Stimulated activated CD4-positive, alpha-beta T cell treated with anti-CD3 and anti-CD28 coated beads, Interleukin-15, amount 100 ng/mL, for 48 hours (primary cell): ENCODE data around the gene NSG1.

Experiments used
- DNase-seq, 2 donors: peaks; one replicate each; pipeline ENCODE4 v3.0.0-alpha.2; 2020; ENCODE audit warnings: low read depth in 2 of 2

Gene NSG1

DNA sequence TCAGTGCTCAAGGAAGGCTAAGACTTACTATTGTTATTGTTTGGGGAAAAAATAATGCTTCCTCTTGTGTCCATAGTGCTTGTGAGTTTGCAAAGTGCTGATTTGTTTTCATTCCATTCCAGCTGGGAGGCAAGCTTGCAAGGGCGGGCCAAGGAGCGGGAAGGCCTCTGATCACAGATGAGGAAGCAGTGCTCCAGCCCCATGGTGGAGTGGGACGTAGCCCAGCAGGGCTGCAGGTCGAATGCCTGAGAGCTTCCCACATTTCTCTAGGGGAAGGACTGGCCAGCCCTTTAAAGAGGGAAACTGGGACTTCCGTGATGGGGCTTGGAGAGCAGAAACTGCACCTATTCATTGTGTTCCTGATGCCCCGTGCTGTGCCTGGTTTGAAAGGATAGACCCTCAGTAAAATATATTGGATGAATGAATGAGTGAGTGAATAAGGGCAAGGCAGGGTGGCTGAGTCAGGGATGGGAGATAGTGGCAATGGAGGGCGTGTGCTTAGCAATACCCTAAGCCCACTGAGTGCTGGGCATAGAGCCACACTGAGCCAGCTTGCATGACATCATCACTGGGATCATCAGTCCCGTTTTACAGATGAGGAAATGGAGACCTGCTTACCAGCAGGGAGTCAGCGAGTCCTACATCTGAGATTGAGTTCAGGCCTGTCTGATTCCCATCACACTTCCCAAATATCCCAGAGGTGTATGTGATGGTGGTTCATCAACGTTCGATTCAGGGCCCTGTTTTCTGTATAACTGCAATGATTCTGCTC, 17.9 kb upstream of the NSG1 start:
- no peak for DNase-seq

DNA sequence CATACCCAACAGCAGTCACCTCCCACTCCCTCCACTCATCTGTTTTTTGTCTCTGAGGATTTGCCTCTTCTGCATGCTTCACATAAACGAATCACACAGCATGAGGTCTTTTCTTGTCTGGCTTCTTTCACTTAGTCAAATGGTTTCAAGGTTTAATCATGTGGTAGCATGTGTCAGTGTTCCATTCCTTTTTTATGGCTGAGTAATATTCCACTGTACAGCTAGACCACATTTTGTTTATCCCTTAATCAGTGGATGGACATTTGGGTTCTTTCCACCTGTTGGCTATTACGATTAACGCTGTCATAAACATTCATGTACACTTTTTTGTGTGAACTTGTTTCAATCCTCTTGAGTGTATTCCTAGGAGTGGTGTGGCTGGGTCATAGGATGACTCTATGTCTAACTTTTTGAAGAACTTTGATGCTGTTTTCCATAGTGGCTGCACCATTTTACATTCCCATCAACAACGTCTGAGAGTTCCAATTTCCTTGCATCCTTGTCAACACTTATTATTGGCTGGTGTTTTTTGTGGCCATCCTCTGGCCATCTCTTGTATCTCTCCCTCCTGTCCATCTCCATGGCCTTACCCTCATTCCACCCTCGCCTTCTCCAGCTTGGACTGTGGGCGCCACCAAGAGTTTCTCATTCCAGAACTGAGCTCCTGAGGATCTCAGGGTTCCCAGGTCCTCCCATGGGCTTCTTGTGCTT, 12.4 kb upstream of the NSG1 start:
- no peak for DNase-seq

DNA sequence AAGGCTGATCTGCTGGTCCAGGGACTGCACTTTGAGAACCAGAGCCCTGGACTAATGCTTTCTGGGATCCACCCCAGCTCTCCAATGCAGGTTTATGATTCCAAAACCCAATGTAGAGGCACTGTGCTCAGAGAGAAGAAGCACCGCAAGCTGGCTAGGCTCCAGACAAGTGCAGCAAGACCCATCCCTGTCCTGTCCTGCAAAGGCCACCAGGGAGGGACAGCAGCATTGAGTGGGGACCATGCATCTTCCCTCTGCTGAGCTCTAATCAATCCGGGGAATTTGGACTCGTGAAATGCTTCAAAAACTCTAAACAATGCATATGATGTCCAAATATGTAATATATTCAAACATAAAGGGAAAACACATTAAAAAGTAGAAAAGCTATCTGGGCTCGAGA, 10.8 kb upstream of the NSG1 start:
- no peak for DNase-seq

DNA sequence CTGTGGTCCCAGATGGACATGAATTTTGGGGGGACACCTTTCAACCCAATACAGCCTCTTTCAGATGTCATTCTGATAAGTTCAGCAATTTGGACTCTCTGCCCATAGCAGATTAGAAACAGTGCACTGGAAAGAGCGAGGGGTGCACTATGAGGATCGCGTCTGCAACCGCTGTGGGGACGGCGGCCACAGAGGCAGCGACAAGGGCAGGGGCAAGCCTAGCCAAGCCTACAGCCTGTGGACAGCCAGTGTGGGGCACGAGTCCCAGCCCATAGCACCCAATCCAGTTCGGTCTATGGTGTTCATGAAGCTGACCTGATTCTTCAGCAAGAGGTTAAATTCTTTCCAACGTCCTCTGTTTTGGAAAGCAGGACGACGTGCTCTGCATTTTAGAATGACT, 9.7 kb upstream of the NSG1 start:
- no peak for DNase-seq

DNA sequence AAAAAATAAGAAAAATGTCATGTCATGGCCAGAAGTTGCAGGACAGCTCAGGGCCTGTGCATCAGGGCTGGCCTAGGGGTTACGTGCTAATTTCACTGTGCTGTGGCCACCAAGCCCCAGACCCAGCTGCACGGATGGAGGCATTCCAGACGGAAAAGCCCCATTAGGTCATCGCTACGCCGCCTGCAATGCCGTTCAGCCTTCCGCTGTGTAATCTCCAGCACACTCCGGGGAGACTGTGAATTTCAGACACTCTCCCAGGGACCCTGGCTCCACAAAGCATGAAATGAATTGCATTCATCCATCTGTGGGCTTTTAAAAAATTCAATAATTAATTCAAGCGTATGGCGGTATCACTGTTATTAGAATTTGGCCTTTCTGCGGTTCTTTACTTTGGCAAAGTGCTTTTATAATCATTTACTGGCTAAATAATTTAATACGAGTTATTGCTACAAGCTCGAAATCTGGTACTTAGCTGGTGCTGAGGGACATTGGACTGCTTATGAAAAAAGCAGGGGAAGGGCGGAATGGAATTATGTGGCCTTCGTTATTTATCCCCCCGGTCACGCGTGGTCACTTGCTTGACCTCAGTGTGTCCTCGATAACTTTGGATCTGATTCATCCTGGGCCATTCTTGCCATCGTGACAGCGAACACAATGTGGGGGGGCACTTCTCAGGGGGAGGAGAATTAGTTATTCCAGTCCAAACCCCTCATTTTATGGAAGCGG, 9.0 kb upstream of the NSG1 start:
- DNase-seq = no peak

DNA sequence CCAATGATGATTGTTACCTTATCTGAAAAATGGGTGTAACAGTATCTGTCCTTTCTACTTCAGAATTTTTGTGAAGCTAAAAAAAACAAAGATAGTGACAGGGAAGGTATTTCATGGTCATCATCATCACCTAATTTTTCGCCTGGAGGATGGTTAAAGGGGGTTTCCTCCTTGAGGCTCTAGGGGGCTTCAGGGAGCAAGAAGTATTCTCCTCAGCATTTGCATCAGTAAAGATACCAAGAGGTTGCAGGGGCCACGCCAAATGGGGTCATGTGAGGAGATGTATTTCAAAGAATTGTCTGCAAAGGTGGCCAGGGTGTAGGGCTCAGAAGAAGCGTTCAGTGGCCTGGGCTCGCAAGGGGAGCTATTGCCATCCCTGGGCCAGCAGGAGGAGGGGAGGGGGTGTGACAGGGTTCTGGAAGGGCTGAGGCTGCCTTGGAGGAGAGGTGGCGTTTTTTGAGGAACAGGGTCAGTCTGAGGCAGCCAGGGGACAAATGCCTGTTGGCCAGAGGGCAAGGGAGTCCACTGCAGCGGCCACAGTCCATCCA, 7.3 kb upstream of the NSG1 start:
- DNase-seq = no peak

DNA sequence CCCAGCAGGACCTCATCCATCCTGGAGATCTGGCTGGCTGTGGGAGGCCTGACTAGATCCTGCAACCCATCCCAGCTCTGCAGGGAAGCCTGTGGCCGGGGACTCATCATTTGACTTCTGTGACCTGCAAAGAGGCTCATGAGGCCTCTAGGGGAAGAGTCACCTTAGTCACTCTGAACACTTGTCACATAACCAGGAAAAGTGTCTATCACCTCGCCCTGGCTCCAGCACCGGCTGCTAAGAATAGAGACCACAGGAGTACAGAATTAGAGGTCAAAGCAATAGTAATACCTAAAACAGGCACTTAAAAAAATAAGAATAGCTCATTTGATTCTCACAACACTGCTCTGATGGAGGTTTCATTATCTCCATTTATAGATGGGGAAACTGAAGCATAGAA, 3.8 kb upstream of the NSG1 start:
- no peak for DNase-seq

DNA sequence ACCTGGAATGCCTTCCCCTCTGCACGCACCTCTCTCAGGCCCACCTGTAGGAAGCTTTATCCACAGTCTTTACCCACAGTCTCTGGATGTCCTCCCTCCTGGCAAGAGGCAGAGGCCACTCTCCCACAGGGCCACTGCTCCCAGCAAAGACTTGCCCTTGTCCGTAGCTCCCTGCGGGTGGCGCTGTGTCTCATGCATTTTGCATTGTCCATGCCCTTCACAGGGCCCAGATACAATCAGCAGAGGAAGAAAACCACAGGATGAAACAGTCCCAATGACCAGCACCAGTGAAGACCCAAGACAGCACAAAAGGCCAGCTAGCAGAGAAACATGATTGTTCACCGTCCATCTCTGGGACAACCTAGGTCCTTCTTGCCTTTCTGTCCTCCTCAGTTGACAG, 2.1 kb upstream of the NSG1 start:
- DNase-seq = no peak

DNA sequence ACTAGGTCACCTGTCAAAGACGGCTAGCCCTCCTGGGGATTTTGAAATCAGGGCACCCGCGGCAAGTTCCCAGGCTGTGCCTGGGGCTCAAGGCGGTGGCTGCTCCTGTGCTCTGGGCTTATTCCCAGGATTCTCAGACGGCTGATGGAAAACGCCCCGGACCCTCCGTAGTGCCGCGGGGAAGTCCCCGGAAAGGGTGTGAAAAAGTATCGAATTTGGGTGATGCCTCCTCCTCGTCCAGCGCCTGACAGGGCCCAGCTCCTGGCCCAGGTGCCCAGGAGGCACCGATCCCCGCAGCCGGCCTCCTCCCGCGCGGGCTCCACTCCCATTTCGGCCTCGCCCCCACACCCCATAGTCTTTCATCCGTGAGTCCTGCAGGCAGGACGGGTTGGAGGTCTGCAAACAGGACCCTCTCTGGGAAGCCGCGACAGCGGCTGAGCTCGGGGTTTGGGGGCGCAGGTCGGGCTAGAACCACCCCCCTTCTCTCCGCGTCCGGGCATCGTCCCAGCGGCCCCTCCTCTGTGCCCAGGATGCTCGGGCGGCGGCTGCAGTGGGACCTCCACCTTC, 1.1 kb upstream of the NSG1 start:
- no peak for DNase-seq

DNA sequence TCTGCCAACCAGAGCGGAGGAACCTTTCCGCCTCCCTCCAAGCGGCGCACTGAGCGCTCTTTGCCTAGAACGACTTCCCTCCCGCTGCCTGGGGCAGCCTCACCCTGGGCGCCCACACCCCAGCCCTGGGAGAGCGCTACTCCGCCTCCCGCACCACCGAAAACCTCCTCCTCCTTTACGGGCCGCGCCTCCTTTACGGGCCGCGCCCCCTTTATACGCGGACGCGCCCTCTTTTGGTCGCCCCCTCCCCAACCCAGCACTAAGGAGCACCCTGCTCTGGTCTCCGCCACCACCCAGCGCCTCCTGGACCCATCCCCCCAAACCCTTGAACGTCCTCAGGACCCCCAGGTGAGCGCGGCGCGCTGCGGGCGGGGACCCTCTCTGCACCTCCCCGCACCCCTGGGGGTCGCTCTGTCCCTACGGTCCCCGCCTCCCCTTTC, 586 bp upstream of the NSG1 start:
- no peak for DNase-seq

DNA sequence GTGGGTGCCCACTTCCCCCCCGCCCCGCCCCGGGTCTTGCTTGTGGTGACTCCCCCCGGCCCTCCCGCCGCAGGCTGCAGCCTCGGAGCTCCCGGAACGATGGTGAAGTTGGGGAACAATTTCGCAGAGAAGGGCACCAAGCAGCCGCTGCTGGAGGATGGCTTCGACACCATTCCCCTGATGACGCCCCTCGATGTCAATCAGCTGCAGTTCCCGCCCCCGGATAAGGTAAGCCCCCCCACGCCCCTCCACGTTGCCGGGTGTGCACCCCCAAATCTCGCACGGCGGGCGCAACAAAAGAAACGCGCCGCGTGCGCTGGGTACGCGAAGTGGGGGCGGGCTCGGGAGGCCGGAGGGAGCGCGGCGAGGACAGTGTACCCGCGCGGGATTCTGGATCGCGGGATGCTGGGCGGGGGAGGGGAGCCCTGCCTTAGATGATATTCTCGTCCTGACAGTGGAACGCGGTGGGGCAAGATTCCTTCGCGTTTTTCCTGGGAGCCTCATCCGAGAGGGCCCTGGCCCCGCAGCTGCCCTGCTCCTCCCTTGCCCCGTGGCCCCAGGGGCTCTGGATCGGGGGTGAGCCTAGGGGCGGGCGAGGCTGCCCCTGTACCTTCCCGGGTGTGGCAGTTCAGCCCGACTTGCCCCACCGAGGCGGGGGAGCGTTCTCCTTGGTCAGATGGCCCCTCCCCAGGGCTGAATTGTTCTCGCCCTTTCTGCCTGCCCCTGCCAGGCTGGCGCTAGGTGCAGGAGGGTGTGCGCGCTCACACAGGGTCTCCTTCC, 819 bp downstream of the NSG1 start:
- DNase-seq = no peak

DNA sequence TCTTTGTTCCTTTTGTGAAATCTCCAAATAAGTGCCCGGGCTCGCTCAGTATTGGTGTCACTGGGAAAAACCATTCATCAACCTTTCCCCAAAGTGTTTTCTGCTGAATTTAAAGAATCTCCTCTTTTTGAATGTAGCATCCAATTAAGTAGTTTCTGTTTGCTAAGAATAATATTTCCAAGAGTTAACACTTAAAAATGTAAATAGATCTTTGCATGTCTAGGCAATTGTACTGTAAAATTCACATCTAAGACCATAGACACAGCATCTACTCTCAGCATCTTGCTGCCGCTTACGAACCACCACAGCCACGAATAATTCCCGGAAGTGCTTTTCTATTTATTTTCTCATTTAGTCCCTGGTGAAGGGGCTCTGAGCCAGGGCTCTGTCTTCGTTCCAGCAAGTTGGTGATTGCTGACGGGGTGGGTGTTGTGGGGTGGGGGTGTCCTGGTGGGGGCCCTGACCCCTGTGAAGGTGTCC, 1.4 kb downstream of the NSG1 start:
- no peak for DNase-seq

DNA sequence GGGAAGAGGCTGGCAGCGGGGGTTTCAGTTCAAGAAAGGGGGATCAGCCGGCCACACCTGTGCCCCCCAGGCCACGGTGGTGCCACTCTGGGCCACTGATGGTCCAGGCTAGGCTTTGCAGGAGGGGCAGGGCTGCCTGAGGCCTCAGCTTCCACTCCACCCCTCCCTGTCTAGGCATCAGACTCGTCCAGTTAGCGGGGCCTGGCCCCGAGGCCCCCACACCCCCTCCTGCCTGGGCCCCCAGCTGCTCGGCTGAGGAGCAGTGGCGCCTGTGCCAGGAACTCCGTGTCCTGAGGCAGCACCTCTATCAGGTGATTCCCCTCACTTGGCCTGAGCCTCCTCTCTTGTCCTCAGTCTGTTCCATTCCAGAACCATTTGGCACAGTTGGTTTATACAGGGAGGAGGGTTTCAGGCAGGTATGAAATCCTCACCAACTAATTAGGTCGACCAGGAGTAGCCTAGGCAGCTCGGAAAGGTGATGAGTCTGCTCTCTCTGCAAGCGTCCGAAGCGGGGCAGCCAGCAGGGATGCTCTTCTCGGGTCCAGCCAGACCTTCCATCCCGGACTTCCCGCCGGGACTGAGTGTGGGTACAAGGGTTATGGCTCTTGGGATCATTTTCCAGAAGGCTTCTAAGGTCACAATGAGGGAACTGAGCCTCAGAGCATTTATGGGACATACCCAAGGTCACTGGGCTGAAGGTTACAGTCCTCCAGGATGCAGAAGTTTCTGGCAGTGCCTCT, 2.1 kb downstream of the NSG1 start:
- DNase-seq = no peak

DNA sequence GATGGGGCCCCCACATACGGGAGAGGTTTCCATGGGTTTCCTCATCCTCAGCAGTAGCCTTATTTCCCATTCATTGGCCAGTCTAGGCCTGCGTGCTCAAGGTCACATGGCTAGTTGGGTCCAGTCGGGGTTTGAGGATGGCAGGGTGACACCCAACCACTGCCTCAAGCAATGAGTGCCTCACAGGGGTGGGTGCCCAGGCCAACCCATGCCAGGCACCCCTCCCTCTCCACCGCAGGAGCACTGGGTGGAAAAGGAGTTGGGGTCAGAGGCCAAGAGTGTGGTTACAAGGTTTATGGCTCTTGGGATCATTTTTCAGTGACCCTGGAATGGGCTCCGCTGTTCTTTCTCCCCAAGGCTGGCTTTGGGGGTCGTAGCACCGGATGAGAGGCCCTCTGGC, 3.1 kb downstream of the NSG1 start:
- DNase-seq = no peak

DNA sequence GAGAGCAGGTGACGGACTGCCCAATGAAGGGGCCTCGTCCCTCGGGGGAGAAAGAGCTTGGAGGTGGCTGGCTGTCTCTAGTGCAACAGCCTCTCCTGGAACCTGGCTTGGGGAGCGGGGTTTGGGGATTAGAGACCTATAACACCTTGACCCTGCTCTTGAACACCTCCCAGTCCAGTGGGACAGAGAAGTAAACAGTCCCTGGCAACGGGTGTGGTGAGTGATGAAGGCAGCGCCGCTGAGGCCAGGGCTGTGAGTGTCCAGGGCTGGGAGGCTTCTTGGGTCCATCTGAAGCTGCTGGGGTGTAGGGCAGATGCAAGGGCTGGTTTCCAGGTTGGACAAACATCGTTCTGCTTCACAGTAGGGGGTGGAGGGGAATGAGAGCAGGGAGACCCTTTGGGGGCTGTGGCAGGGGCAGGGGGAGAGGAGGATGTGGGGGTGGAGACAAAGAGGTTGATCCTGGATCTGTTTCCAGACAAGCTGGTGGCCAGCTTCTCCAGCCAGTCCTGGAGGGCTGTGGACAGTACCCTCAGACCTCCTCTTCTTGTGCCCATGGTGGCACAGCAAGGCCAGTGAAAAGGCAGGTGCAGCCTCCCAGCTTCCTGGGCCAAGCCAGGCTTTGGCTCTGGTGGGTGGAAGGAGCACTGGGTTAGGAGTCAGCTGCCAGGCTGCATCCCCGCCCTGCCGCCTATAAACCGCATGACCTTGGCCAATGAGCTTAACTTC, 3.8 kb downstream of the NSG1 start:
- no peak for DNase-seq

DNA sequence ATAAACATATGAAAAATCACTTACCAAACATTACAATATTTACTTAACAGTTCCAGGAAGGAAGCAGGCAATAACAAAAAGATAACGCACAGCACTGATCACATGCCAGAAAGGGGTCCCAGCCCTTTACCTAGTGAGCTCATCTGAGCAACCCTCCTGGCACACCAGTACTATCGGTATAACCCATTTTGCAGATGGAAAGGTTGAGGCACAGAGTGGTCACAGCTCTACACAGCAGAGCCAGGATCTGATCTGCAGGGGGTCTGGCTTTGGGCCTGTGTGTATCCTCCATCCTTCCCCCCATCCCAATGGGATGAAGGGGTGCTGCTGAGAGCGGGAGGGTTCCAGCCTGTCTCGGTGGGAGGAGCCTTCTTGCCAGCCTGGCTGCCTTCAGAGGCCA, 5.0 kb downstream of the NSG1 start:
- no peak for DNase-seq

DNA sequence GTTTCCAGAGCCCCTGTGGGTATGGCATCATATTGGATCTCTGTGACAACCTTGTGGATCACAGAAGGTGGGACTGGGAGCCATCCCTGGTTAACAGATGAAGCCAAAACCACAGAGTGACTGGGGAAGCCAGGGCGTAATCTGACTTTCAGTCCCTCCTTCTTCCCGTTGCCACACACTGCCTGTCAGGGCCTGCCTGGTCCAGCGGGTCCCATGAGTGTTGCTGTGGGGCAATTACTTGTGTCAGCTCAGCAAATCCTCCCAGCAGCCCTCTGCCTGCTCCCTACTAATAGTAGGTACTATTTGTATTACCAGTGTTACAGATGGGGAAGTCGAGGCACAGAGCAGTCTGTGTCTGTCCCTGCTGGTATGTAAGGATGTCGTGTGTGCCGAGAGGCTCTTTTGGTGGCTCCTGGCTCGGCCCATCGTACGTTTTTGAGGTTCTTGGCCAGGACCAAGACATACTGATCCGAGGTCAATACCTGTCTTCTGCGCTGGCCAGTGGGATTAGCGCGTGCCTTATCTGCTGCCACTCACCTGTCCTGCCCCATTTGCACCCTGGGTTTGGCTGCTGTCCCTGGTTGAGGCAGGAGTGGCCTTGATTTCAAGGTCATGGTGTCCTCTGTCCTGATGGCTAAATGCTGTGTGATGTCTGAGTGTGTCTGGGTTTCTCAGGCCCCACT, 5.7 kb downstream of the NSG1 start:
- no peak for DNase-seq

DNA sequence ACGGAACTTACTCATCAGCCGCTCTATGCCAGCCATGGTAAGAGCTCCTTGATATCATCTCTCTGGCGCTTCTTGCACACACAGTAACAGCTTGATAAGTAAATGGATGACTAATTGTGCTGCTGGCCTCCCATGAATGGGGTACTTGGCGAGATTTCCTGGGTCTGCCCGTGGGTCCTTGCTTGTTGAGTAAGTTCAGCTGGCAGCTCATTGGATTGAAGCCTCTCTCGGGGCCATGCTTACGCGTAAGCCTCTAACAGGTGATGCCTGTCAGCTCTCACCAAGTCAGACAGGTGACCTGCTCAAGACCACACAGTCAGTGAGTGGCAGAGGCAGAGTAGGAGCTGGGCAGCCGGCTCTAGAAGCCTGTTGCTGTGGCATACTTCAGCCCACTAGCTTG, 7.7 kb downstream of the NSG1 start:
- no peak for DNase-seq

DNA sequence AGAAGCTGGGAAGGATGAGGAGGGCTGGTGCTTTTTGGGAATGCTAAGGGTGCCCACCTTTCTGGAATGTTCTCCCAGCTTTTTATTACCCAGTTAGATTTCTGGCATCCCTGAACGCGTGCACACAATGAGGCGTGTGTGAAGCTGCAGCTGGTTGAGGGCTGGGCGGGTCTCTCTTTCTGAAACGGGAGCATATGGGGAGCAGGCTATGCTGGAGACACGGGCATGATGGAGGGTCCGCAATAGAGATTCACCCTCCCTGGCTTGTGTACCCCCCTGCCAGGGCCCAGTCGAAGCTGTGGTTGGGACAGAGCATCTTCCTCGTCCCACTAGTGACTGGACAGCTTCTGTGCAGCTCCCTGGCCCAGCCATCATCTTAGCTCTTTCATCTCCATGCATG, 8.5 kb downstream of the NSG1 start:
- DNase-seq = no peak
